Inflammatory macrophage treated with lipopolysaccharide for 4 hours (primary cell): Measurements from ENCODE around the gene MAML1.

Experiments
- DNase-seq: peaks from one replicate; pipeline ENCODE4 v3.0.0-alpha.2; 2020

MAML1 gene

GRCh38 chr5:179795863-179796833 lies 63.5 kb downstream of the MAML1 start:
- DNase-seq: peak; percentile 88

DNA sequence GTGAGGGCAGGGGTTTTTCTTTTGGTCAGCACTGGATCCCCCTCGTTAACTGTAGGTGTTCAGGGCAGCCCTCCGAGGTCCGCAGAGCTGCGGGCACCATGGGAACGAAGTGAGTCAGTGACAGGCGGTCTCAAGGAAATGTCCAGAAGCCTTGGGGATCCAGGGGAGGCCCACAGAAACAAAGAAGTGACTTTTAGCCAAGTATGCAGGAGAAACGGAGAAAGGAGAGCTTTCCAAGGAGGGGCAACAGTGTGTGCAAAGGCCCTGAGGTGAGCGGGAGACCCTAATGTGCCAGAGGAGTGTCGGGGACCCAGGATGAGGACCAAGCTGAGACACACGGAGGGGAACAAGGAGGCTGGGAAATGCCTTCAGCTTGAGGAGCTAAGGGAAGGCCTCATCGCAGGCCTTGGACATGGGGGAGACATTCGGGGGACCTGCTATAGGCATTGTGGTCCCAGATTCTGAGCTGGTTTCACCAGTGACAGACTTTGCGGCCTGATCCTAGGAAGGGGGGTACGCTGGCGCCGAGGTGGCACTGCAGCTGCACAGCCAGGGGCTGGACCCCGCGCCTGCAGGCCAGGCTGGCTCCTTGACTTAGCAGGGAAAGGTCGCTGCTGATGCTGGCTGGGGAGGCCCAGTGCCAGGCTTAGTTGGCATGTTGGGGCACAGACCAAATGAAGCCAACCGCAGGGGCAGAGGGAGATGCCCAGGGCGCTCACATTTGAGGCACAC lies 64.4 kb downstream of the MAML1 start:
- DNase-seq: no peak

GRCh38 chr5:179797741-179798140 lies 65.1 kb downstream of the MAML1 start:
- DNase-seq: no peak

GRCh38 chr5:179798144-179798770 lies 65.6 kb downstream of the MAML1 start:
- no peak for DNase-seq

DNA sequence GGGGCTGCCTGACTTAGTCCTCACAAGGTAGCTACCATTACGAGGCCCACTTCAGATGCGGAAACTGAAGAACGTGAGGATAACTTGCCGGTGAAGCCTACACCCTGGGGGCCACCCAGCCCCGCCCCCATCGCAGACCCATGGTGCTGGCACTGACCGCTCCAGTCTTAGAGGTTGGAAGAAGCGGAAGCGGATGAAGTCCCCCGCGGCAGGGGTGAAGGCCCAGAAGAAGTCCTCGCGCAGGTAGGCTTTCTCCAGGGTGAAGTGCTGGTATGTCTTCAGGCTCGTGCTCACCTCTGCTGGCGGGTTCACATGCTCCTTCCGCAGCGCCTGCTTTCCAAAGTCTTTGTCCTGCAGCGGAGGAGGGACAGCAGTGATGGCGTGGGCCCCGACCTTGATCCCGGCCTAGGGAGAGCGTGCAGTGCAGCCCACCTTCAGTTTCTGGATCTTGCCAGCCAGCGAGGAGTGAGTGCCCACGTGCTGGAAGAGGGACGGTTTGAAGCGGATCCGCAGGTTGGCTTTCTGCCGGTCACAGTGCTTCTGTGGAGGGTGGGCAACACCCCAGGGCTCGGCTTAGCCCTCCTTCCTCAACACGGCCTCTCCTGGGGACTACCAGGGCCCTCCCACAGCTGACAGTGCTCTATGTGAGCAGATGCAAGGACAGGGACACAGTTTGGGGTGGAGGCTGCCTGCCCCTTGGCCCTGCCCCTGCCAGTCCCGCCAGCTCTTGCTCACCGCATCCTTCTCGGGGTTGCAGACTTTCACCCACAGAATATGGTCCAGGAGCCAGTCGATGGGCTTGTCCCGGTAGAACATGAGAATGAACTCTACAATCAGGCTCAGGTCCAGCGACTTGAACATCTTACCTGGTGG lies 66.4 kb downstream of the MAML1 start:
- no peak for DNase-seq

DNA sequence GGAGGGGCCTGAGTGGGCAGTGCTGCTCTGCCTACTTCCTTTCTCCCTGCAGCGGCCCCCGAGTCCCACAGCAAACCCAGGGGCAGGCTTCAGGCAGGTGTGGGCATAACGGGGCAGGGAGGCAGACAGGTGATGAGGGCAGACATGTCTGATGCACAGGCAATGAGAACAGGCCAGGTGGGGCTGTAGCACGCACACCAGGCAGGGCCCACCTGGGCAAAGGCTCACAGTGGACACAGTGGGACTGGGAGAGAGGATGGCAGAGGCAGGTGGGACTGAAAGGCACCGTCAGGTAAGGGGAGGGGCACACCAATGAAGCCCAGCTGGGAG lies 67.0 kb downstream of the MAML1 start:
- DNase-seq: no peak

GRCh38 chr5:179800071-179800695 lies 67.6 kb downstream of the MAML1 start:
- no peak for DNase-seq

DNA sequence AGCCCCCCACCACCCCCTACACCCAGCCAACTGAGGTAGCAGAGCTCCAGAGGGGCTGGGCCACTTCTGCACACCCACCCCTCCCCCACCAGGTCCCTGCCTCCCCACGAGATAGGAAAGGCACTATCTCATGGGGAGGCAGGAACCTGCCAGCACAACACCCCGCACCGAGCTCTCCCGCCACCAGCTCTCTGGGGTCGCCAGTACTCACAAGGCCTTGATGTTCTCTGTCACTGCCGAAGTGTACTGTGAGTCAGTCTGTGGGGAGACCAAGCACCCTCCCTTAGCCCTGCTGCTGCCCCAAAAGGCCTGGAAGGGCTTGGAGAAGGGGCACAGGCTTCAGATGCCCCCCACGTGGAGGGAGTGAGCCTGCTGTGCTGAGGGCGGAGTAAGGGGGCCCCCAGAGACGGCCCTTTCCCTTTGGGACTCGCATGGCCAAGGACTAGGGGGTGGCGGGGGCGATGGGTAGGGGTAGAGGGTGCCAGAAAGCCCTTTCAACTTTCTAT lies 68.1 kb downstream of the MAML1 start:
- DNase-seq: no peak

- DNase-seq: peak; percentile 73
Measured at GRCh38 chr5:179801304-179802206, 68.9 kb downstream of the MAML1 start.

DNA sequence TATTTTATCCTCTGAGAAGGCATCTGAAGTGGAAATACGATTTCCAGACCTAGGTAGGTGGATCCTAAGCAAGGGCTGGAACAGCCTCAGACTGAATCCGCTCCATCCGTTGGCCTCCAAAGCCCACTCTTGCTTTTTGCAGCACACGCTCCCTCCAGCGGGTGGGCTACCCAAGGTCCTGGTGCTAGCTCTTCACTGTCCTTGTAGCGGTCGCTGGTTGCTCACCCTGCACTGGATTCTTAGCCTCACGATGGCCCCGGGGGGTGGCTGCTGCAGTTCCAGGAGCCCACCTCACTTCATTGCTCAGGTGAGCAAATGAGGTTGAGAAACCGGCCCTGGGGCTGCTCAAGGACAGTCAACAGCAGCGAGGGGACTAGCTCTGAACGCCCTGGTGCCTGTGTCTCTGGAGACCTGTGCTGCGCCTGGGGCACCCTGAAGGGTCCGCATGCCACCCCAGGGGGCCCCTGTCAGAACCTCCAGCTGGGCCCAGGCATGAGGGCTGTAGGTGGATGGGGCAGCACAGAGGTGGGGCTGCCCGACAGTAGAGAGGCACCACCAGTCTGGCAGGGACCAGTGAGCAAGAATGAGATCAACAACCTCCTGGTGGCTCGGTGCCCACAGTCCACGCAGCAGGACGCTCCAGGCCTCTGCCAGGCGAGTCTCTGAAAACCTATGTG lies 69.7 kb downstream of the MAML1 start:
- no peak for DNase-seq

DNA sequence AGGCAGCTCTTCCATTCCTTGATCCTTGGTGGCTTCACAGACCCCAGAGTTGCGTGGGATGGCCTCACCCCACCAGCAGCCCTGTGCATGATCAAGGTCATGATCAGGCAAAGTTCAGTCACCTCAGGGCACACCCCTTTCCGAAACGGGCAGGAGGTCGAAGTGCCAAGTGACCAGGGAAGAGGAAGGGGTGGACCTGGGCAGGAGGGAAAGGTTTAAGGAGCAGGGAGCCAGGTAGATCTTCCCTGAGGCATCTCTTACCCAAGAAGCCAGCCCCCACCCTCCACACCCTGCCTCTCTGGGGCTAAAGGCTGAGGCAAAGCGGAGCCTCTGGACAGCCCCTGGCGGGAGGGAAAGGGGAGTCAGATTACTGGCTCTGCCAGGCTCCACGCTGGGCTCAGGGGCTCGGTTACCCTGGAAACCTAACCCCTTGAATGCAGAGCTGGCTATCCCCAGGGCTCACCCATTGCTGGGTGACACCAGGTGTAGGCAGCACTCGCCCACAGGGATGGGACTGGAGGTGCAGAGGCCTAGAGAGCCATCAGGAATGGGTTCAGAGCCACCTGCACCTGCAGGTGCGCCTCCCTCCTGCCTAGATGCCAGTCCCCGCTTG lies 70.4 kb downstream of the MAML1 start:
- no peak for DNase-seq

GRCh38 chr5:179803651-179804554 lies 71.3 kb downstream of the MAML1 start:
- peak; percentile 67 for DNase-seq

DNA sequence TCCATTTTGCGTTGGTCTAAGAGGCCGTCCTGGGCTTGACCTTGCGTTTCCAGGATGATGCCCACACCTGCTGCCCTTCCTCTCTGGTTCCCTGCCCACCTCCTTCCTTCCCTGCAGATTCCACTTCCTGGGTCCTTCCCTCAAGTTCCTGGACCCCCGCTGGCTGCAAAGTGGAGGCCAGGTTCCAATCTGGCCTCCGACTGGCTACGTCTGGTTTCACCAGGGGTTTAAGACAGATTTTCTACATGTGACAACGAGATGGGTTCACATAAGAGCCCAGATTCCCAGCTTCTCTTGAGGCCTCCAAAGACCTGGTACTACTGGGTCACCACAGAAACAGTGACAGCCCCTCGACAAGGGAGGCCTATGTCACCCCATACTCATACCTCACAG lies 71.9 kb downstream of the MAML1 start:
- no peak for DNase-seq

GRCh38 chr5:179805070-179805528 lies 72.5 kb downstream of the MAML1 start:
- DNase-seq: no peak

- DNase-seq: peak; percentile 44
Measured at GRCh38 chr5:179805529-179806249, 73.1 kb downstream of the MAML1 start.

DNA sequence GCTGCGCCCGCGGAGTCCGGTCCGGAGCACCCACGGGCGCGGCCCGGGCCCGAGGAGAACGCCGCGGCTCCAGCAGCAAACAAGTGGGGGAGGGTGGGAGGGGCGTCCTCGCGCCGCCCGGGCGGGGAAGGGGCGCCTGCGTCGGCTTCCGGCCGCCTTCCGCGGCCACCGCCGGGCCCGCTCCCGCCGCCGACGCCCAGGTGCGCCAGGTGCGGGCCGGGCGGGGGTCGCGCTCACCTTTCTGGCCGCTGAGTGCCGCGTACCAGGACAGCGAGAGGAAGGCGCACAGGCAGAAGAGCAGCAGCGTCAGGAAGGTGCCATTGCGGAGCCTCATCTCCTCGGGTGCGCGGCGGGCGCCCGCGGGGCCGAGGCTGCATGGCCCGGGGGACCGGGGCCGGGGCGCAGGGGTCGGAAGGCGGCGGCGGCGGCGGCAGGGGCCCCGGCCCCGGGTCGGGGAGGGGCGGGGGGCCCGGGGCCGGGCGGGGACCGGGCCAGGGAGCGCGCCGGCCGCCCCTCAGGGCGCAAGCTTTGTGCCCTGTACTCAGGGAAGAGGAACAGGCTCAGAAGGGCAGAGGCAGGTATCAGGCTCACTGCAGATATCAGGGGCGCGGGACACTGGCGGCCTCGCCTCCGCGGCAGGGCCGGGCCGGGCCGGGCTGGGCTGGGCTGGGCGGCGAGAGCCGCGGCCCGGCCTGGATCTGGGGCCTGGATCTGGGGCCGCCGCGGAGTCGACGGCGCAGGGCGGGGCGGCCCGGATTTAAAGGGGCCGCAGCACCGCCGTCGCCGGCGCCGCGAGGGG lies 73.8 kb downstream of the MAML1 start, which contains the start of gene MGAT4B:
Gene MGAT4B, minus strand, starts transcription at position 617 of the 799 bp plus-strand sequence. Its CDS starts 283 bp downstream, at position 334.
- peak; percentile 80 for DNase-seq
